Progenitor cell of endocrine pancreas (in vitro differentiated cells): ENCODE data around the gene ATP5MG. TPM values are rescaled to one million over a fixed set of nuclear protein-coding genes. Genes with fewer than 3 reads are reported as not detected.
"Not testable (repeated sequence)": the region's sequence is repeated elsewhere in the genome, so short reads cannot be mapped to it uniquely, and the experiment has no call there.

Experiments used
- DNase-seq: peaks from one replicate; pipeline ENCODE4 v3.0.0; 2021; ENCODE audit warnings: low spot score; ENCODE audit not compliant: unreplicated experiment
- H3K27ac Mint-ChIP-seq: 2 replicates; pipeline ENCODE4 v1.8.0; 2021; ENCODE audit warnings: mild to moderate bottlenecking, moderate library complexity, mixed read lengths
- H3K27me3 Mint-ChIP-seq: 2 replicates; pipeline ENCODE4 v1.8.0; 2021; ENCODE audit warnings: mixed read lengths
- H3K36me3 Mint-ChIP-seq: 2 replicates; pipeline ENCODE4 v1.8.0; 2022; ENCODE audit warnings: mixed read lengths; ENCODE audit not compliant: insufficient read depth
- H3K4me1 Mint-ChIP-seq: 2 replicates; pipeline ENCODE4 v1.8.0; 2021; ENCODE audit warnings: low read depth, mixed read lengths
- H3K4me3 Mint-ChIP-seq: 2 replicates; pipeline ENCODE4 v1.8.0; 2021; ENCODE audit warnings: low read depth, mild to moderate bottlenecking, moderate library complexity, mixed read lengths
- H3K9me3 Mint-ChIP-seq: 2 replicates; pipeline ENCODE4 v1.8.0; 2021; ENCODE audit warnings: low read depth, mixed read lengths
- total RNA-seq: library from RNA; stranded (reverse); gene quantifications from 2 replicates; pipeline ENCODE4 v1.2.1, GENCODE V29; 2021
- TF ChIP-seq, protein P1 (sequence below): fragments of 200-600 bp; sonication (generic); IDR thresholded peaks from one replicate; pipeline ENCODE4 v1.5.0; 2021; ENCODE audit warnings: antibody characterized with exemption, mild to moderate bottlenecking; ENCODE audit not compliant: unreplicated experiment

The ATP5MG gene
- total RNA-seq, 1 donor from 2014 or later: 192 TPM

DNA sequence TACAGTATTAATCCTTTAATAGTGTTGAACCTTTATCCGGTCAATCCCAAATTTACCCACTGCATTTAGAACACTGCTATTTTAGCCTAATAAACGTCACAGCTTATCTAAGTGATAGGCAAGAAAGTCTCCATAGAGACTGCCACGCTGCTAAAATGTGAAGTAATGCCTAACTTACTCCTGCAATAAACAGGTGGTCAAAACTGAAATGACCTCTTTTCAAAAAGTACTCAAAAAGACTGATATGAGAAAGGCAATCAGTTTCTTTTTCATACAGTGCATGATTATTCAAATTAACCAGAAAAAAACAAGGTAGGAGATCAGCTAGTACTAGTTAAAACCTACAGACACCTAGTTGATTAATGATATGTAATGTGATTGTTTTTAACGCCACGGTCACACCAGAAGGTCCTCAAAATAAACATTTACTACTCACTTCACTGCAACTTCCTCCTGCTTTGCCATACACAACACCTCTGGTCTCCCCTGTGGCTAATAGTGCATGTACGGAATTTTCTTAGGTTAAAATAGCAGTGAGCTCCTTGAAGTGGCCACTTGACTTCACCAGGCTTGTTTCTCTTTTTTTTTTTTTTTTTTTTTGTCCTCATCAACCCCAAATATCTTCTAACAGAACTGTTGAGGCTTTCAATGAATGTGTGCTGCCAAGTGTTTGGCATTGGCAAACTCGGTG is 8.8 kb downstream of the ATP5MG start:
- Mint-ChIP-seq H3K27ac (peak overlapping the region; percentile 47), H3K4me3 (no peak overlapping the region), H3K36me3 (peaks cover 2% of the 10 kb centered on the region), H3K4me1 (no peaks in the 10 kb centered on the region), H3K9me3 (no peaks in the 10 kb centered on the region), H3K27me3 (no peaks in the 10 kb centered on the region)
- TF ChIP-seq, protein P1, sequence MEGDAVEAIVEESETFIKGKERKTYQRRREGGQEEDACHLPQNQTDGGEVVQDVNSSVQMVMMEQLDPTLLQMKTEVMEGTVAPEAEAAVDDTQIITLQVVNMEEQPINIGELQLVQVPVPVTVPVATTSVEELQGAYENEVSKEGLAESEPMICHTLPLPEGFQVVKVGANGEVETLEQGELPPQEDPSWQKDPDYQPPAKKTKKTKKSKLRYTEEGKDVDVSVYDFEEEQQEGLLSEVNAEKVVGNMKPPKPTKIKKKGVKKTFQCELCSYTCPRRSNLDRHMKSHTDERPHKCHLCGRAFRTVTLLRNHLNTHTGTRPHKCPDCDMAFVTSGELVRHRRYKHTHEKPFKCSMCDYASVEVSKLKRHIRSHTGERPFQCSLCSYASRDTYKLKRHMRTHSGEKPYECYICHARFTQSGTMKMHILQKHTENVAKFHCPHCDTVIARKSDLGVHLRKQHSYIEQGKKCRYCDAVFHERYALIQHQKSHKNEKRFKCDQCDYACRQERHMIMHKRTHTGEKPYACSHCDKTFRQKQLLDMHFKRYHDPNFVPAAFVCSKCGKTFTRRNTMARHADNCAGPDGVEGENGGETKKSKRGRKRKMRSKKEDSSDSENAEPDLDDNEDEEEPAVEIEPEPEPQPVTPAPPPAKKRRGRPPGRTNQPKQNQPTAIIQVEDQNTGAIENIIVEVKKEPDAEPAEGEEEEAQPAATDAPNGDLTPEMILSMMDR: no peak
- DNase-seq: no peak

DNA sequence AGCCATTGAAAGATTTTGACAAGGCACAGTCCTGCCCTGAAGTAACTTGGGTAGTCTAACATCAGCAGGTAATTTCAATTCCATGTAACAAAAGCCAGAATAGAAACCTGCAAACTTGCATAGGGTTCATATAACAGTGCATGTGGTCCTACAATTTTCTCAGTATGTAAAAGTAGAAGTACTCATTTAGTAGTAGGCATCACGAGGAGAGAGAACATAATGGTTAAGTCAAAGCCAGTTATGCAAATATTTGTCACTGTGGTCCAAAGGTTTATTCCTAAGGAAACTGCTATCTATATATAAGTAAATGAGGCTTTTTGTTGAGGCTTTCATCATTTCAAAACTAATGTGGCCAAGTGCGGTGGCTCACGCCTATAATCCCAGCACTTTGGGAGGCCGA is 10.1 kb downstream of the ATP5MG start:
- no peaks in the 10 kb centered on the region for H3K4me1 Mint-ChIP-seq
- no peak overlapping the region for H3K27ac Mint-ChIP-seq
- H3K4me3 Mint-ChIP-seq: no peak overlapping the region
- no peaks in the 10 kb centered on the region for H3K27me3 Mint-ChIP-seq
- H3K36me3 Mint-ChIP-seq: peaks cover 2% of the 10 kb centered on the region
- DNase-seq: no peak
- TF ChIP-seq, protein P1: no peak
- no peaks in the 10 kb centered on the region for H3K9me3 Mint-ChIP-seq

DNA sequence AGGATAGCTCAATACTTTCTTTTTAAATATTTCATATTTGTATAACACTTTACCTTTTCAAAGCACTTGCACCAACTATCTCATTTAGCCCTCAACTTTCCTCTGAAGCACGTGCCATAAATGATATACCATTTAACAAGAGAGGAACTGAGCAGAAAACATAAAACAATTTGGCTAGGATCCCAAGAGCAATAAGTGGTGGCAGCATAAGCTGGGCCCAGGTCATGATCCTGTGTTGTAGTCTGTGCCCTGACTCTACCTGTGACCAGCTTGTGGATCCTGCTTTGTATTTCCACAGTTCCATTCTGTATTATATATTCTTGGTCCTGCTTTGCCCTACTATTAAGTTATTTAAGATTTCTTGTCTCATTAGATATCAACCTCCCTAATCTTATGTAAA is 11.5 kb downstream of the ATP5MG start:
- Mint-ChIP-seq H3K9me3 (no peaks in the 10 kb centered on the region), H3K27ac (no peak overlapping the region), H3K27me3 (no peaks in the 10 kb centered on the region), H3K4me3 (no peak overlapping the region), H3K4me1 (no peaks in the 10 kb centered on the region), H3K36me3 (no peaks in the 10 kb centered on the region)
- TF ChIP-seq, protein P1: no peak
- no peak for DNase-seq

DNA sequence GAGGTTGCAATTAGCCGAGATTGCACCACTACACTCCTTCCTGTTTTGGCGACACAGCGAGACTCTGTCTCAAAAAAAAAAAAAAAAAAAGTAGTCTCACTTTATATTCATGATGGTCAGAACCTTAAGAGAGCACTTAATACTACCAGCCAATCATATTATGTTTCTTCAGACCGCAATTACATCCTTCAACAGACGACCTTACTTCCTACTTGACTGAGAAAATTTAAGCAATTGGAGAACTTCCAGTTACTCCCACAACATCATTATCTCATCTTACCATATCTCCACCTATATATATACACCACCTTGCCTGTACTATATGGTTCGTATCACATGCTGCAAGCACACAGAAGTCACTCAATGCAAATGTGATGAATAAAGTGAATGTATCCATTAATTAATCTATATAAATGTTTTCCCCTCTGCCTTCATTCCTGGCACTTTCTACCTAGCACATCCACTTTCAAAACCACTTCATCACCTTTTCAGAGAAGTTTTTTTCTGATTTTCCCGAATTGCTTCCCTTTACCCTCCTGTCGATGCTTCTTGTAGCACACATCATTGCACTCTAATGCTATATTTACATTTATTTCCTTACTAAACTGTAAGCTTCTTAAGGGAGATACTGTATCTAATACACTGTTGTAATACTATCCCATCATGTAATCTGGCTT is 13.8 kb downstream of the ATP5MG start:
- H3K4me1 Mint-ChIP-seq: no peaks in the 10 kb centered on the region
- no peak overlapping the region for H3K27ac Mint-ChIP-seq
- no peak for DNase-seq
- no peak overlapping the region for H3K4me3 Mint-ChIP-seq
- H3K27me3 Mint-ChIP-seq: no peaks in the 10 kb centered on the region
- TF ChIP-seq, protein P1: no peak
- no peaks in the 10 kb centered on the region for H3K36me3 Mint-ChIP-seq
- no peaks in the 10 kb centered on the region for H3K9me3 Mint-ChIP-seq

DNA sequence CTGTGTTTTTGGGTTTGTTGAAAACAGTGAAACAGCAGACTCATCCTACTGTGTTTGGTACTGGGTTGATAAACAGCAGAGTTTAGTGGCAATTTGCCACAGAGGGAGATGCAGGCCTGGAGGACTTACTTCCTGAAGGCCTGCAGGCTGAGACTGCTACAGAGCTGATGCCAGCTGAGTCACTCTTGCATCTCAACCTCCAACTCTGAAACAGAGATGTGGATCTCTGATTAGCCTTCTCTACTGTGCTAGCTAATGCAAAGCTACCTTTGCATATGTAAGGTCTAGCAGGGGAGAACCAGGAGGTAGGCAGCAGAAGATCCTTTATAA is 14.3 kb downstream of the ATP5MG start:
- Mint-ChIP-seq H3K27me3 (no peaks in the 10 kb centered on the region), H3K27ac (no peak overlapping the region), H3K4me3 (no peak overlapping the region), H3K36me3 (no peaks in the 10 kb centered on the region), H3K9me3 (no peaks in the 10 kb centered on the region), H3K4me1 (no peaks in the 10 kb centered on the region)
- no peak for DNase-seq
- TF ChIP-seq, protein P1: no peak

DNA sequence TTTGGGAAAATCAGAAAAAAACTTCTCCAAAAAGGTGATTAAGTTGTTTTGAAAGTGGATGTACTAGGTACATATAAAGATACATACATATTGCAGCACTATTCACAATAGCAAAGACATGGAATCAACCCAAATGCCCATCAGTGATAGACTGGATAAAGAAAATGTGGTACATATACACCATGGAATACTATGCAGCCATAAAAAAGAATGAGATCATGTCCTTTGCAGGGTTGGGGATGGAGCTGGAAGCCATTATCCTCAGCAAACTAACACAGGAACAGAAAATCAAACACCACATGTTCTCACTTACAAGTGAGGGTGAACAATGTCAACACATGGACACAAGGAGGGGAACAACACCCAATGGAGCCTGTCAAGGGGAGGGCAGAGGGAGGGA is 15.5 kb downstream of the ATP5MG start:
- not testable (repeated sequence) for H3K27ac Mint-ChIP-seq, H3K27me3 Mint-ChIP-seq, H3K9me3 Mint-ChIP-seq, H3K4me3 Mint-ChIP-seq, H3K36me3 Mint-ChIP-seq, H3K4me1 Mint-ChIP-seq, DNase-seq
